ENCODE results near the gene KRTAP5-4. TPM values are rescaled to one million over a fixed set of nuclear protein-coding genes. Genes with fewer than 3 reads are reported as not detected.

The KRTAP5-4 gene
- total and polyA plus RNA-seq, 2 donors (not counting 1 experiment from before 2014, with no cell fraction given) = not detected

- peak overlapping the region; percentile 43 for H3K4me2 ChIP-seq (replicated peaks; ENCODE audit: low read depth, low read length, poor library complexity, severe bottlenecking)
- intact Hi-C loops (cut with micrococcal nuclease) = loop anchor here (2.0 kb wide), 2 partner anchors 34 to 426 kb away; no protein-coding TSS in a partner anchor
- no peak overlapping the region for H2AFZ ChIP-seq (ENCODE audit: insufficient read depth, low read depth, low read length, poor library complexity, severe bottlenecking)
- no peak overlapping the region for H3K27ac Mint-ChIP-seq
- H3K9me3 Mint-ChIP-seq (ENCODE audit: insufficient read depth) = no peaks in the 10 kb centered on the region
- WGBS (ENCODE audit: insufficient coverage) = 26% methylated on average over 35 of the region's 35 CpGs
- no peaks in the 10 kb centered on the region for H3K36me3 ChIP-seq (replicated peaks in 1 of 2; ENCODE audit: control extremely low read depth in 1 of 2, control insufficient read depth in 1 of 2, extremely low read depth in 1 of 2, insufficient read depth in 2 of 2, low read length in 1 of 2)
- no peak overlapping the region for H3K9ac ChIP-seq (ENCODE audit: low read length)
- H3K9me3 ChIP-seq (ENCODE audit: control extremely low read depth in 1 of 3, control insufficient read depth in 2 of 3, insufficient read depth in 1 of 3, low read length in 2 of 3) = no peaks in the 10 kb centered on the region
- peak; percentile 87 for TF ChIP-seq CTCF (IDR thresholded peaks at IDR 0.05)
- TF ChIP-seq EZH2 (IDR thresholded peaks at IDR 0.05; ENCODE audit: borderline replicate concordance, insufficient read depth, low read depth, low read length, poor library complexity, severe bottlenecking) = no peak
- H3K27me3 Mint-ChIP-seq = peaks cover 50% of the 10 kb centered on the region
- no peaks in the 10 kb centered on the region for H3K79me2 ChIP-seq (ENCODE audit: control insufficient read depth, insufficient read depth, low read length)
- ATAC-seq (ENCODE audit: low read depth) (peak; percentile 80), DNase-seq (peak; percentile 63)
- ChIA-PET CTCF (interaction anchor here (0.9 to 6.3 kb wide), 4 partner anchors 9 to 82 kb away, joined by 3 to 25 read pairs (median 4); no protein-coding TSS in a partner anchor), POLR2A (no interaction called here)
- no peaks in the 10 kb centered on the region for H4K20me1 ChIP-seq (ENCODE audit: control insufficient read depth, insufficient read depth, low read length, poor library complexity, severe bottlenecking)
- H3K4me3 ChIP-seq (ENCODE audit: control extremely low read depth in 1 of 5, extremely low read depth in 1 of 5, insufficient read depth in 1 of 5, low read depth in 2 of 5, low read length in 4 of 5) = no peak overlapping the region
- peaks cover 7 to 8% of the 10 kb centered on the region in 2 donors for H3K4me1 ChIP-seq (ENCODE audit: control insufficient read depth in 2 of 2, insufficient read depth in 2 of 2, low read length in 2 of 2)
- no peak overlapping the region for H3K27ac ChIP-seq (ENCODE audit: low read length in 2 of 2)
- peaks cover 3% of the 10 kb centered on the region for H3K4me1 Mint-ChIP-seq
- H3K27me3 ChIP-seq (replicated peaks in 1 of 4; ENCODE audit: control extremely low read depth in 1 of 4, control insufficient read depth in 3 of 4, insufficient read depth in 4 of 4, low read length in 3 of 4) = peaks cover 0 to 24% (median 6%) of the 10 kb centered on the region in 4 experiments
- no peak overlapping the region for H3K4me3 Mint-ChIP-seq
Observed at GRCh38 chr11:1628506-1629325, 6.8 kb upstream of the KRTAP5-4 start.

- no peak for ATAC-seq (ENCODE audit: low read depth)
- no peak overlapping the region for H3K4me2 ChIP-seq (replicated peaks; ENCODE audit: low read depth, low read length, poor library complexity, severe bottlenecking)
- CTCF ChIA-PET = no interaction called here
- no peak overlapping the region for H3K4me3 Mint-ChIP-seq
- H3K4me1 Mint-ChIP-seq = peaks cover 3% of the 10 kb centered on the region
- no peaks in the 10 kb centered on the region for H3K9me3 Mint-ChIP-seq (ENCODE audit: insufficient read depth)
- no peaks in the 10 kb centered on the region for H3K9me3 ChIP-seq (ENCODE audit: control extremely low read depth in 1 of 3, control insufficient read depth in 2 of 3, insufficient read depth in 1 of 3, low read length in 2 of 3)
- H3K4me3 ChIP-seq (ENCODE audit: control extremely low read depth in 1 of 5, extremely low read depth in 1 of 5, insufficient read depth in 1 of 5, low read depth in 2 of 5, low read length in 4 of 5) = no peak overlapping the region
- no peak overlapping the region for H3K9ac ChIP-seq (ENCODE audit: low read length)
- H3K4me1 ChIP-seq (ENCODE audit: control insufficient read depth in 2 of 2, insufficient read depth in 2 of 2, low read length in 2 of 2) = peaks cover 7 to 8% of the 10 kb centered on the region in 2 donors
- H3K27ac Mint-ChIP-seq = no peak overlapping the region
- DNase-seq = no peak
- no peak overlapping the region for H3K27ac ChIP-seq (ENCODE audit: low read length in 2 of 2)
- no peak overlapping the region for H2AFZ ChIP-seq (ENCODE audit: insufficient read depth, low read depth, low read length, poor library complexity, severe bottlenecking)
- WGBS (ENCODE audit: insufficient coverage) = 88% methylated on average over 12 of the region's 13 CpGs
- no peaks in the 10 kb centered on the region for H4K20me1 ChIP-seq (ENCODE audit: control insufficient read depth, insufficient read depth, low read length, poor library complexity, severe bottlenecking)
- H3K36me3 ChIP-seq (replicated peaks in 1 of 2; ENCODE audit: control extremely low read depth in 1 of 2, control insufficient read depth in 1 of 2, extremely low read depth in 1 of 2, insufficient read depth in 2 of 2, low read length in 1 of 2) = no peaks in the 10 kb centered on the region
- H3K27me3 Mint-ChIP-seq = peaks cover 28% of the 10 kb centered on the region
- peaks cover 0 to 18% (median 2%) of the 10 kb centered on the region in 4 experiments for H3K27me3 ChIP-seq (replicated peaks in 1 of 4; ENCODE audit: control extremely low read depth in 1 of 4, control insufficient read depth in 3 of 4, insufficient read depth in 4 of 4, low read length in 3 of 4)
- intact Hi-C loops (cut with micrococcal nuclease) = no loop called here
- H3K79me2 ChIP-seq (ENCODE audit: control insufficient read depth, insufficient read depth, low read length) = no peaks in the 10 kb centered on the region
- TF ChIP-seq EZH2 (IDR thresholded peaks at IDR 0.05; ENCODE audit: borderline replicate concordance, insufficient read depth, low read depth, low read length, poor library complexity, severe bottlenecking) (no peak), CTCF (IDR thresholded peaks at IDR 0.05) (no peak)
- POLR2A ChIA-PET = no interaction called here
Observed at GRCh38 chr11:1625541-1625940, 3.6 kb upstream of the KRTAP5-4 start.

Measured in B cell (primary cell).